DMS53 (cell line): ENCODE data around the gene WWOX.

Source experiments
- DNase-seq: peaks from one replicate; lab custom pipeline; 2025; lab: John Stamatoyannopoulos, UW

WWOX gene

DNA sequence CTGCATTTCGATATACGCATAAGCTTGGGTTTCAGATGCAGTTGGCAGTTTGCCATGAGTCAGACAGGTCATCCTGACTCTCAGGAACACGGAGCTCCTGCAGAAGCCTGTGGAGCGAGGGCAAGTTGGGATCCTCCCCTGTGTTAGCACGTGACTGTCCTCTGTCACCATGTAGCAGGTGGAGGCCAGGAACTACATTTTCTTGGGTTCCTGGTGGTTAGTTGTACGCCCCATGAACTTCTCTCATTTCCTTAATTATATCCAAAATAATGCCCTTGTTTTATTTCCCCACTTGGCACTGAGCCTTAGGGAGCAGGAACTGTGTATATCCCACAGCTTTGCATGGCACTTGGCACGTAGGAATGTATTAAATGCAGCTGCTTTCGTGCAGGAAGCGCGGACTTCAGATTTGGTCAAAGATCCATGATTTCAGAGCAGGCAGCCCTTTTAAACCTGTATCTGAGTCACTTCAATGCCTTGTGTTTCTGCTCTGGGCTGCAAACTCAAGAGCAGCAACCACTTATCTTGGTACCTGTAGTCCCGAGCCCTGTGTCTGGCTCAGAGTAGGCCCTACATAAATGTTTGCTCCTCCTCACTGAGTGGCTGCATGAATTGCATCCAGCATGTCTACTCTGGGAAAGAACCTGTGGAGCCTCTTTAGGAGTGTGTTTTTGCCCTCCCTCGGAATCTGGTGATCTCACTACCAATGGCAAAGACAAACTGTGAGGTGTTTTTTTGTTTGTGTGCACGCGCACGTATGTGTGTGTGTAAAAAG, 1072.7 kb downstream of the WWOX start:
- peak; percentile 63 for DNase-seq

DNA sequence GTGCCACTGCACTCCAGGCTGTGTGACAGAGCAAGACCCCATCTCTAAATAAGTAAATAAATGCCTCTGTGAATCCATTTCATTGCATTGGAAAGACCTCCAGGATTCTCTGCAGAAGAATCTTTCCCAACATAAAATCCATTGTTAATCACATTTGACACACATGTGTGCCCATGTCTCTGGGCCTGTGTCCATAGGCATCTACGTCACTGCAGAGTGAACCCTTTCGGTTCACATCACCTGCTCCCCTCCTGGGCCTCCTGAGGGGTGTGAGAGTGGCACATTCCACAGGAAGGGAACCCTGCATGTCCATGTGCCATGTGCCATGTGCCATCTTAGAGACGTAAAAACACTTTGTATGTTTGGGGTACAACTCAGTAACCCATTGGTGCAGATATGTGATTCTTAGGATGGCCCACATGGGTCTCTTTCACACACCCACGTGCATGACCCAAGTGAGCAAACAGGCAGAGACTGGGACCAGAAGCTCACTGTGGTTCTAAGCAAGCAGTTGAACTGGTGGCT, 1073.6 kb downstream of the WWOX start:
- DNase-seq = no peak

DNA sequence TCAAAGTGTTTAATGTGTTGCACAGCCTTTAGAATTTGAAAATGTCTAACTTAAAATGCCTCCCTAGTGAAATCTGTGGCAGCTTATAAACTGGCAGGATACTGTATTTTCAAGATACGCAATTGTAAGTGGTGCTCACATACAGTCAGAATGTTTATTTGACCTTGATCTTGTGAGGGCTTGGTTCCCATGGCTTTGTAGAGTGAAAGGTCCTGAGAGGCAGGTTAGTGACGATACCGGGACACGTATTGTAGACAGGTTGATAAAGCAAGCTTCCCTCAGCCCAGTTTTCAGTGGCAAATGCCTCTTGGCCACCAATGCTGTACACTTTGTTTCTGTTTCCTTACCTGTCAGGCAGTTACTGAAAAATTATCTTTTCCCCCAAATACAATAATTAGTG, 1074.5 kb downstream of the WWOX start:
- no peak for DNase-seq

DNA sequence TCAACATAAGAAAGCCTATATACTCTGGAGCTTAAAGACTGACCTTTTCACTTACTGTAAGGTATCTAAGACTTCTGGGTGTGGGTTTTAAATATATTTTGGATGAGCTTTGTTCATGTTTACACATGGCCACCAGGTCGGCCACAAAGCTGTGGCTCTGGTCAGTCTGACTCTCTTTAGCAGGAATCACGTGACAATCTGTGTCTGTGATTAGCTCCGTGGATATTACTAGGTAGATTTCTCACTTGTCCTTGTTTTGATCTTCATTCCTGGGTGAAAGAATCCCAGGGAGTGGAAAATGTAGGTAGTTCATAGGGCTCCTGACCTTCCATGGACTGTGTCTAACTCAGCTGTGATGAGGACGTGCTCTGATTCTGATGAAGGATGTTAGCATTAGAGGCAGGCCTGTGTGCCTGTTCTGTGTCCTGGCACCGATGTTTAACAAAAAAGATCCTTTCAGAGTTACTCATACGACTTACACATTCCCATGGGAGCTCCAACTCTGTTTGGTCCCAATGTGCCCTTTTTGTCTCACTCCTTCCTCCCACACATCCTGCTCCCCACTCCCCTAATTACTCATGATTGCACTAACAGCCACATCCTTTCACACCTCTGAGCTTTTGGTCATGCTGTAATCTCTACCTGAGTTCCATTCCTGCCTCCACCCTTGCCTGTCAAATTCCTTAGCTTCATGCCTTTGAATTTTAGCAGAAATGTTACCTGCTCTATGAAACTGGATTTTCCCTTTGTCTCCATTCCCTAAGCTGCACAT, 1076.0 kb downstream of the WWOX start:
- DNase-seq = no peak

DNA sequence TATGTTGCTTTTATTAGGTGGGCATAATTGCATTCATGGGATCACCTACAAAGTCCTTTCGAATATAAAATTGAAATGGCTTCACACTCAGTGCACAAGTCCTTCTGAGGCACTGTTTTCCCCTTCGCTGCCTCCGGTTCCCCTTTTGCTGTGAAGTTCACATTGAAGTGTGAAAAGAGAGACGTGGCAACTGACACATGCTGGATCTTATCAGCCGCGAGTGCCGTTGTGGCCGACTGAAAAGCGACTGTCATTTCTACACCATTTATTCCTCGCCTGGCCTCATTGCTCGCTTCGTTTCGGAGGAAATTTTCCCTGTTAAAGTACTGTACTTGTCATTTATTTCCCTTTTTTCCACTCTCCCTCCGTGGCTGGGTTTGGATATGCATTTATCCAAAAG, 1077.6 kb downstream of the WWOX start:
- no peak for DNase-seq

DNA sequence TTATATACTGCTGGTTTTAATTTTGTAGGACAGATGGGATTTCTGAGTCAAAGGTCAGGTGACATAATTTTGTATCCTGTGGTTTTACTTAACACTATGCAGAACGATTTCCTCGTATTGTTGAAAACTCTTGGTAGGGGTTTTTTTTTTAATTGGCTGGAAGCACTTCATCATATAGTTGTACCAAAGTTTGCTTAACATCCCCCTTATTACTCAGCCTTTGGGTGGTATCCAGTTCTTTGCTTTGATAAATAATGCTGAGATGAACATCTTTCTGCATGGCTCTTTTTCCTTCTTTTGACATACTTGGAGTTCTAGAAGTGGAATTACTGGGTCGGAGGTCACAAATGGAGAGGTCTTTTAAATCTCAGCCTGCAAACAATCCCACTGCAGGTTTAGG, 1082.0 kb downstream of the WWOX start:
- DNase-seq = no peak

- DNase-seq = no peak
Measured at GRCh38 chr16:79182616-79183015, 1083.2 kb downstream of the WWOX start.

- DNase-seq = no peak
Measured at GRCh38 chr16:79183571-79183970, 1084.1 kb downstream of the WWOX start.

DNA sequence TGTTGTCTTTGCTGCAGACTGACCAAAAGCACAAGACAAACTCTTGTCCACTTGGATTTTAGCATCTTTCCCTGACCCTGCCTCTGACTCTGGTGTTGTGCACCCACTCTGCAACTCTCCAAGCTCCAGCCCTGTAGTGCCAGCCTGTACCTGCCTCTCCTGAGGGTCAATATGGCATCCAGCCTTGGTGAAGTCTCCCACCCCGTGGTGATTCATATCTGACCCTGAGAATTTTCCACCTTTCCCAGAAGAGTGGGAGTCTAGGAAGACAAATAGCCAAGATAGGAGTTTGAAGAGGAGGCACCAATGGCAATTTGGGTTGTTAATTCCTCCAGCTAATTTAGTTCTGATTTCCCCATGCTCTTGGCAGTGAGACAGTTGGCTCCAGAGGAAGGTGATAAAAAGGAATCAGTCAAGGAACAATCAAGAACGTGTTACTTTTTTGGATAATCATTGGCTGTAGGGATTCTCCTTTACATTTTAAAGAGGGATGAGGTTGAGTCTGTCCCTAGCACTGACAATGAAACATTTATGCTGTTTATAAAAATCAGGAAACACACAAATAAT, 1085.1 kb downstream of the WWOX start:
- DNase-seq = no peak

GRCh38 chr16:79185711-79186110, 1086.3 kb downstream of the WWOX start:
- DNase-seq = no peak

DNA sequence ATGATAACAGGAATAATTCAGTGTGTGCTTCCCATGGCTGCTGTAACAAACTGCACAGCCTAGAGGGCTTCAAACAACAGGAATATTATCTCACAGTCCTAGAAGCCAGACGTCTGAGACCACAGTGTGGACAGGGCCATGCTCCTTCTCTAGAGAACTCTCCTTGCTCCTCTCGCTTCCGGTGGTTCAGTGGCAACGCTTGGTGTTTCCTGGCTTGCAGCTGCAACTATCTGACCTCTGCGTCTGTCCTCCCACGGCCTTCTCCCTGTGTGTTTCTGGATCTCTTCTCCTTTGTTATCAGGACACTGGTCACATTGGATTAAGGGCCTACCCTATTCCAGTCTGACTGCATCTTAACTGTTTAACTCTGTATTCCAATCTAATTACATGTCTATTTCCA, 1086.7 kb downstream of the WWOX start:
- DNase-seq = no peak

GRCh38 chr16:79188115-79188738, 1088.8 kb downstream of the WWOX start:
- DNase-seq = no peak

DNA sequence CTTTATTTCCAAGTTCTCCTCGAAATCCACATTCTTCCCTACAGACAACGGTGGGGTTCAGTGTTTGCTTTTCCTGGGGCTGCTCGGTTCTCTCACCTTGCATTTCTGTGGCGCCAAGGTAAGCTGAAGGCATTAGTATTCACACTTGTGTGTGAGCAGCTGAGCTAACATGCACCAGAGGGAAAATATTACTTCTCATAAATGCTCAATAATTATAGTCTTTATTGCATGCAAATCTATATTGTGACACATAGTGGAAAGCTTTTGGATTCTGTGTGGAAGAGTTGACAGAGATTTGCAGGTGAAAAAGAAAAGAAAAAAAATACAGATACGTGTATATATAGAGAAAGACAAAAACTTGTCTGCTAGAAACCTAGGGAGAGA, 1089.3 kb downstream of the WWOX start:
- peak; percentile 44 for DNase-seq

DNA sequence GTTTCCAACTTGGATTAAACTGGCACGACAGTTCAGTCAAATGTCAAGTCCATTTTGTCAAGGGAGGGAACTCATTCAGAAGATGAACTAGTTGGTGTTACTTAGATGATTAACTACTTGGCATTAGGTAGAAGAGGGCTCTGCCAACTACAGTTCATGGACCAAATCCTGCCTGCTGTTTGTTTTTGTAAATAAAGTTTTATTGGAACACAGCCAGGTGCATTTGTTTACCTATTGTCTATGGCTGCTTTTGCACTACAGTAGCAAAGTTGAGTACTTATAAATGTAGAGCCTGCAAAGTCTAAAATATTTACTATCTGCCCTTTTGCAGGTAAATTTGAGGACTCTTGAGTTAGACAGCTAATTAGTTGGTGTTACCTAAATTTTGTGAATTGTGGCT, 1091.1 kb downstream of the WWOX start:
- no peak for DNase-seq

DNA sequence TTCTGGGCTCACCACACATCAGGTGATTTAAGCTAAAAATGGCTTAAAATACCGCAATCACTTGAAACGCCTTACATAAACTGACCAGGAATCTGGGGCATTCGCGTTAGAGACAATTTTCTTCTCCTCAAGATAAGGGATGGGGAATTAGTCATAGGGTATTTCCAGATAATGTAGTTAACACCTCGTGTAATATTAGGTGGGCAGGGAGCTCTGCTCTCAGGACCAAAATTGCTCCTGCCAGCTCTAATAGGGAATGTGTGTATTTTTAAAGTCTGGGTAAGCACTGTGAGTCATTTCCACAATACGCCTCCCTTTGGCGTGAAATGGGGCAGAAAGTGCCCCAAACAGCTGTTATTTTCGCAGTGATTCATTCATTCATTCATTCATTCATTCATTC, 1092.5 kb downstream of the WWOX start:
- DNase-seq = no peak

GRCh38 chr16:79192904-79193303, 1093.5 kb downstream of the WWOX start:
- DNase-seq = no peak

DNA sequence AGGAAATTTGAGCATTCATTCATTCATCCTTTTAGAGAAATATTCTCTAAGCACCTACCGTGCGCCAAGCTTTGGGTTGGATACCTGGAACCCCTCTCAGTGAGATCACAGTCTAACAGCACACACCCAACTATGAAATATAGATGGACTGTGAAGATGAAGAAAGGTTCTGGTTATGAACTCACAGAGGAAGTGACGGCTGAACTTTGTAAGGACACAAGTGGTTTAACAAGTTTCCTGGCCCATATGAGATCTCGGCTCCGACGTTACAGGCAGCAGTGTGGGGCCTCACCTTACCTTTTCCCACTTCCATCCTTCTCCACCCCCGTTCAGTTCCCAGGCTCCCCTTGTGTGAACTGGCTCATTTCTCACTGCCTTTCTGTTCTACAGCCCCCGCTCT, 1094.8 kb downstream of the WWOX start:
- DNase-seq = no peak

GRCh38 chr16:79195938-79196337, 1096.5 kb downstream of the WWOX start:
- no peak for DNase-seq

DNA sequence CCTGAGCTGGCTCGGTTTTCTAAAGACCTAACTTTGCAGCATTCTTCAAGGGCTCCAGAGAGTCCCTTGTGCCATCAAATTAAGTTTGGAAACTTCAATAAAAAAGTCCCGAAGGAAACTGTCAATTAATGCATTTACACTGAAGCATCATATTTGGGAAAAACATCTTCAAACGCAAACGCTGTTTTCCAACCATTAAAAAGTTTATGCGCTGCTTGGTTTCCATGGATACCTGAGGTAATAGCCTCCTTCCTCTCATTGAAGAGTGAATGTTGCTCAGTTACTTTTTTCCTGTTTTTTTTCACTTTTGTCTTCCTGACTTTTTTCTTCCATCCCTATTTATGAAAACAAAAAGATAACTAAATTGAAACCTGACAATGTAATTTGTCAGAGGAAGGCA, 1102.0 kb downstream of the WWOX start:
- no peak for DNase-seq

GRCh38 chr16:79202977-79203376, 1103.5 kb downstream of the WWOX start:
- DNase-seq = no peak

GRCh38 chr16:79204486-79204885, 1105.0 kb downstream of the WWOX start:
- DNase-seq = no peak

- DNase-seq = no peak
Measured at GRCh38 chr16:79206889-79207288, 1107.4 kb downstream of the WWOX start.

- DNase-seq = no peak
Measured at GRCh38 chr16:79209308-79209707, 1109.9 kb downstream of the WWOX start.
